K562 (cell line): ENCODE data around the gene KLK15. TPM values are rescaled to one million over a fixed set of nuclear protein-coding genes. Genes with fewer than 3 reads are reported as not detected.

ENCODE experiments used
- ELF1 ChIP-seq: fragments of 200-800 bp; sonication (Bioruptor generic); IDR thresholded peaks from 2 replicates; pipeline ENCODE4 v1.6.1; 2016; ENCODE audit warnings: missing genetic modification characterization, missing compliant biosample characterization
- FOXJ2 ChIP-seq: fragments of 200-800 bp; sonication (Bioruptor generic); IDR thresholded peaks from 2 replicates; pipeline ENCODE4 v1.6.1; 2016; ENCODE audit warnings: missing genetic modification characterization, missing compliant biosample characterization
- GABPB2 ChIP-seq: fragments of 250-450 bp; sonication (Bioruptor Pico); conservative IDR thresholded peaks from 2 replicates; pipeline ENCODE4 v1.5.1; 2021; ENCODE audit warnings: mild to moderate bottlenecking
- GTF2E2 ChIP-seq: fragments of 200-800 bp; sonication (Bioruptor generic); IDR thresholded peaks from 2 replicates; pipeline ENCODE4 v1.6.1; 2016; ENCODE audit warnings: missing genetic modification characterization, missing compliant biosample characterization
- HNRNPUL1 ChIP-seq: fragments of 200-400 bp; formaldehyde crosslinking; IDR thresholded peaks from 2 replicates; pipeline ENCODE4 v1.6.1; 2017; ENCODE audit warnings: low read length
- KLF13 ChIP-seq: fragments of 450-650 bp; IDR thresholded peaks from 2 replicates; pipeline ENCODE4 v1.6.1; 2016; ENCODE audit warnings: missing genetic modification characterization, low read depth, mild to moderate bottlenecking, missing compliant biosample characterization, moderate library complexity, borderline replicate concordance
- PHB ChIP-seq: fragments of 250-450 bp; sonication (Bioruptor Pico); IDR thresholded peaks from 2 replicates; pipeline ENCODE4 v1.5.0; 2021
- PHB2 ChIP-seq: fragments of 450-650 bp; IDR thresholded peaks from 2 replicates; pipeline ENCODE4 v1.6.1; 2017; ENCODE audit warnings: low read depth
- POU5F1 ChIP-seq: fragments of 150-350 bp; IDR thresholded peaks from 2 replicates; pipeline ENCODE4 v1.6.1; 2014; ENCODE audit warnings: borderline replicate concordance, low read length, low read depth, mild to moderate bottlenecking; ENCODE audit not compliant: partially characterized antibody
- SIN3A ChIP-seq, 2 experiments: fragments of 150-350 bp in 1 of 2; IDR thresholded peaks; 2 replicates each; pipeline ENCODE4 v1.6.1; 2011 to 2016; ENCODE audit warnings: borderline replicate concordance in 2 of 2, low read depth in 2 of 2, low read length in 2 of 2, mild to moderate bottlenecking in 2 of 2, moderate library complexity in 2 of 2; ENCODE audit not compliant: control insufficient read depth in 1 of 2
- TAF1 ChIP-seq: IDR thresholded peaks from 2 replicates; pipeline ENCODE4 v1.6.1; 2011; ENCODE audit warnings: mild to moderate bottlenecking, low read length, moderate library complexity; ENCODE audit not compliant: insufficient read depth, control insufficient read depth, severe bottlenecking; ENCODE audit errors: extremely low read depth
- U2AF1 ChIP-seq: fragments of 200-400 bp; formaldehyde crosslinking; optimal IDR thresholded peaks from 2 replicates; pipeline ENCODE3; 2017; ENCODE audit warnings: mild to moderate bottlenecking, low read depth, low read length, moderate library complexity
- ZNF140 ChIP-seq: fragments of 250-450 bp; sonication (Bioruptor Pico); IDR thresholded peaks from 2 replicates; pipeline ENCODE4 v1.8.0; 2021; ENCODE audit warnings: moderate library complexity, mild to moderate bottlenecking, inconsistent platforms
- ZNF197 ChIP-seq: fragments of 200-800 bp; sonication (Bioruptor generic); IDR thresholded peaks from 2 replicates; pipeline ENCODE4 v1.6.1; 2016; ENCODE audit warnings: low read depth, missing genetic modification characterization, missing compliant biosample characterization
- ZNF316 ChIP-seq: fragments of 450-650 bp; IDR thresholded peaks from 2 replicates; pipeline ENCODE4 v1.6.1; 2016
- ZZZ3 ChIP-seq: fragments of 450-650 bp; IDR thresholded peaks from 2 replicates; pipeline ENCODE4 v1.6.1; 2016; ENCODE audit warnings: antibody characterized with exemption, mild to moderate bottlenecking, moderate library complexity
- polyA plus RNA-seq, 8 experiments: library from polyadenylated mRNA; depleted of rRNA in 4 of 8; stranded (reverse) in 5 of 8; unstranded in 3 of 8; fragments of >200 nt; fragmentation: Nextera tagmentation in 2 of 8; fragmentation: Illumina TruSeq in 1 of 8; extraction: Ambion mirVana in 2 of 8; extraction: Trizol in 1 of 8; gene quantifications; 2 replicates each; pipeline versions ENCODE4 v1.2.1 to v1.2.3, GENCODE V29; 2011 to 2014; ENCODE audit warnings: inconsistent platforms in 1 of 8, missing spikeins in 1 of 8
- total RNA-seq, 7 experiments: library from RNA; depleted of rRNA in 6 of 7; stranded (reverse); fragments of >200 nt in 6 of 7; fragmentation: Illumina TruSeq in 2 of 7; extraction: Trizol in 2 of 7; gene quantifications; 2 replicates each; pipeline versions ENCODE4 v1.2.1 to v1.2.3, GENCODE V29; 2011 to 2021; ENCODE audit warnings: low replicate concordance in 1 of 7
- TF ChIP-seq, protein P1 (sequence below), 2 experiments: fragments of 450-650 bp; IDR thresholded peaks; 2 replicates each; pipeline ENCODE4 v1.6.1; 2016
- TF ChIP-seq, protein P2 (sequence below): fragments of 450-650 bp; IDR thresholded peaks from 2 replicates; pipeline ENCODE4 v1.6.1; 2016; ENCODE audit warnings: missing biosample characterization, missing genetic modification characterization
- TF ChIP-seq, protein P3 (sequence below): fragments of 450-650 bp; formaldehyde crosslinking; IDR thresholded peaks from 2 replicates; pipeline ENCODE4 v1.4.0; 2020; ENCODE audit warnings: mild to moderate bottlenecking
- TF ChIP-seq, protein P4 (sequence below): fragments of 450-650 bp; IDR thresholded peaks from 2 replicates; pipeline ENCODE4 v1.6.1; 2016; ENCODE audit warnings: borderline replicate concordance
- TF ChIP-seq, protein P5 (sequence below): sonication (generic); formaldehyde crosslinking; IDR thresholded peaks from 2 replicates; pipeline ENCODE4 v1.8.0; 2022; ENCODE audit warnings: missing genetic modification reagents, mild to moderate bottlenecking, borderline replicate concordance

The KLK15 gene
- total and polyA plus RNA-seq, 9 of the 15 experiments (the other 6 are each of a cell fraction or from before 2014, with no cell fraction given): not detected

DNA sequence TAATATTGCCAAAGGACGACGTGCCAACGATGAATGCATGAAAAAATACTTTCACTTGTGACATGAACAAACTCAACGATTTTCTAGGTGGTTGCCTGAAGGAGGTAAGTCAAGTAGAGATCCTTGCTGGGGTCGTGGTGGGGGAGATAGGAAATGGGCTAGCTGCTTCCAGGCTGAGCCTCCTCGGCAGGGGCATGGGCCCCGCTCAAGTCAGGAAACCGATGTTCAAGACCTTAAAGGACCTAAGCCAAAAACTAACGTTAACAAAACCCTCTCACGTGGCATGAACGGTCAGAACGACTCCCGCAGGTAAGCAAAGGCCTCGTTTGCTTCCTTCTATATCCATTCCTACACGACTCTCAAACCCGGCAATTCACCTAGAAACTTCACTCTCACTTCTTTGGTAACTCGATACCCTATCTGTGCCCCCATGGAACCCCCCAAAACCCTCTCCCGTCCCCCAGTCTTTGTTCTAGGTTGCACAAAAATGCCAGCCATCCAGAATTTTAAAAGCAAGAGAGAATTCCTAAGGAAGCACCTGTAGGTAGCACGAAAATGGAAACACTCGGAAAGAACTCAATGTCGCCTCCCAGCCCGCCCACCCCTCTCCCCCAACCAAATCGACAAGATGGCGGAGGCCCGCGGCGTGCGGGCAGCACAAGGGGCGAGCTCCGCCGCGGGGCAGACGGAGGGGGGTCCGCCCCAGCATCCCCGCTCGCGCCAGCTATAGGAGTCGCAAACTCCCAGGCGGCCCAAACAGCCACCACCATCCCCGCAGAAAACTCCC is 29.5 kb downstream of the KLK15 start (continued):
- TF ChIP-seq, protein P1, sequence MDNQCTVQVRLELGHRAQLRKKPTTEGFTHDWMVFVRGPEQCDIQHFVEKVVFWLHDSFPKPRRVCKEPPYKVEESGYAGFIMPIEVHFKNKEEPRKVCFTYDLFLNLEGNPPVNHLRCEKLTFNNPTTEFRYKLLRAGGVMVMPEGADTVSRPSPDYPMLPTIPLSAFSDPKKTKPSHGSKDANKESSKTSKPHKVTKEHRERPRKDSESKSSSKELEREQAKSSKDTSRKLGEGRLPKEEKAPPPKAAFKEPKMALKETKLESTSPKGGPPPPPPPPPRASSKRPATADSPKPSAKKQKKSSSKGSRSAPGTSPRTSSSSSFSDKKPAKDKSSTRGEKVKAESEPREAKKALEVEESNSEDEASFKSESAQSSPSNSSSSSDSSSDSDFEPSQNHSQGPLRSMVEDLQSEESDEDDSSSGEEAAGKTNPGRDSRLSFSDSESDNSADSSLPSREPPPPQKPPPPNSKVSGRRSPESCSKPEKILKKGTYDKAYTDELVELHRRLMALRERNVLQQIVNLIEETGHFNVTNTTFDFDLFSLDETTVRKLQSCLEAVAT (IDR thresholded peaks at IDR 0.05): 0 out of 4 replicates have a peak, but pooled peaks of 1 of the 2 experiments have one; percentile 13
- TF ChIP-seq SIN3A (IDR thresholded peaks at IDR 0.05; ENCODE audit: borderline replicate concordance in 2 of 2, control insufficient read depth in 1 of 2, low read depth in 2 of 2, low read length in 2 of 2): peak in 1 of 2 experiments; percentile 72; a peak in 1 of 4 replicates
- TF ChIP-seq KLF13 (tag): no peak
- TF ChIP-seq ZZZ3: no peak
- peak; percentile 28 for TF ChIP-seq U2AF1
- TF ChIP-seq HNRNPUL1: 0 out of 2 replicates have a peak, but pooled peaks have one; percentile 75
- no peak for TF ChIP-seq PHB2
- TF ChIP-seq GTF2E2: no peak
- no peak for TF ChIP-seq PHB (CRISPR knock-in tag)
- TF ChIP-seq, protein P2, sequence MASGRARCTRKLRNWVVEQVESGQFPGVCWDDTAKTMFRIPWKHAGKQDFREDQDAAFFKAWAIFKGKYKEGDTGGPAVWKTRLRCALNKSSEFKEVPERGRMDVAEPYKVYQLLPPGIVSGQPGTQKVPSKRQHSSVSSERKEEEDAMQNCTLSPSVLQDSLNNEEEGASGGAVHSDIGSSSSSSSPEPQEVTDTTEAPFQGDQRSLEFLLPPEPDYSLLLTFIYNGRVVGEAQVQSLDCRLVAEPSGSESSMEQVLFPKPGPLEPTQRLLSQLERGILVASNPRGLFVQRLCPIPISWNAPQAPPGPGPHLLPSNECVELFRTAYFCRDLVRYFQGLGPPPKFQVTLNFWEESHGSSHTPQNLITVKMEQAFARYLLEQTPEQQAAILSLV (tag): no peak
- TF ChIP-seq POU5F1: no peak
- TF ChIP-seq GABPB2 (CRISPR knock-in tag): no peak
- TF ChIP-seq ZNF316: no peak
- TF ChIP-seq TAF1: no peak
- TF ChIP-seq ZNF197 (CRISPR knock-in tag): no peak
- no peak for TF ChIP-seq ZNF140 (CRISPR knock-in tag)
- TF ChIP-seq, protein P3, sequence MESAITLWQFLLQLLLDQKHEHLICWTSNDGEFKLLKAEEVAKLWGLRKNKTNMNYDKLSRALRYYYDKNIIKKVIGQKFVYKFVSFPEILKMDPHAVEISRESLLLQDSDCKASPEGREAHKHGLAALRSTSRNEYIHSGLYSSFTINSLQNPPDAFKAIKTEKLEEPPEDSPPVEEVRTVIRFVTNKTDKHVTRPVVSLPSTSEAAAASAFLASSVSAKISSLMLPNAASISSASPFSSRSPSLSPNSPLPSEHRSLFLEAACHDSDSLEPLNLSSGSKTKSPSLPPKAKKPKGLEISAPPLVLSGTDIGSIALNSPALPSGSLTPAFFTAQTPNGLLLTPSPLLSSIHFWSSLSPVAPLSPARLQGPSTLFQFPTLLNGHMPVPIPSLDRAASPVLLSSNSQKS (CRISPR knock-in tag): no peak
- TF ChIP-seq, protein P4, sequence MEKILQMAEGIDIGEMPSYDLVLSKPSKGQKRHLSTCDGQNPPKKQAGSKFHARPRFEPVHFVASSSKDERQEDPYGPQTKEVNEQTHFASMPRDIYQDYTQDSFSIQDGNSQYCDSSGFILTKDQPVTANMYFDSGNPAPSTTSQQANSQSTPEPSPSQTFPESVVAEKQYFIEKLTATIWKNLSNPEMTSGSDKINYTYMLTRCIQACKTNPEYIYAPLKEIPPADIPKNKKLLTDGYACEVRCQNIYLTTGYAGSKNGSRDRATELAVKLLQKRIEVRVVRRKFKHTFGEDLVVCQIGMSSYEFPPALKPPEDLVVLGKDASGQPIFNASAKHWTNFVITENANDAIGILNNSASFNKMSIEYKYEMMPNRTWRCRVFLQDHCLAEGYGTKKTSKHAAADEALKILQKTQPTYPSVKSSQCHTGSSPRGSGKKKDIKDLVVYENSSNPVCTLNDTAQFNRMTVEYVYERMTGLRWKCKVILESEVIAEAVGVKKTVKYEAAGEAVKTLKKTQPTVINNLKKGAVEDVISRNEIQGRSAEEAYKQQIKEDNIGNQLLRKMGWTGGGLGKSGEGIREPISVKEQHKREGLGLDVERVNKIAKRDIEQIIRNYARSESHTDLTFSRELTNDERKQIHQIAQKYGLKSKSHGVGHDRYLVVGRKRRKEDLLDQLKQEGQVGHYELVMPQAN: peak; percentile 41; the same call in 1 of the 2 replicates
- TF ChIP-seq, protein P5, sequence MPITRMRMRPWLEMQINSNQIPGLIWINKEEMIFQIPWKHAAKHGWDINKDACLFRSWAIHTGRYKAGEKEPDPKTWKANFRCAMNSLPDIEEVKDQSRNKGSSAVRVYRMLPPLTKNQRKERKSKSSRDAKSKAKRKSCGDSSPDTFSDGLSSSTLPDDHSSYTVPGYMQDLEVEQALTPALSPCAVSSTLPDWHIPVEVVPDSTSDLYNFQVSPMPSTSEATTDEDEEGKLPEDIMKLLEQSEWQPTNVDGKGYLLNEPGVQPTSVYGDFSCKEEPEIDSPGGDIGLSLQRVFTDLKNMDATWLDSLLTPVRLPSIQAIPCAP (CRISPR knock-in tag): no peak
- TF ChIP-seq ELF1 (tag): peak; percentile 21; the same call in 1 of the 2 replicates
- TF ChIP-seq FOXJ2 (tag): no peak
